HepG2 (cell line): ENCODE measurements around the gene EIF4ENIF1. TPM values are rescaled to one million over a fixed set of nuclear protein-coding genes. Genes with fewer than 3 reads are reported as not detected.

Experiments used
- ATAC-seq: fragments of 200-7000 bp; cut with Tn5 transposase; 3 replicates; pipeline ENCODE4 v1.9.1; 2020; ENCODE audit warnings: mild to moderate bottlenecking, moderate library complexity
- Bru-seq: library from RNA; stranded (reverse); fragments of 400-500 nt; gene quantifications from one replicate; lab custom pipeline; 2021; lab: Mats Ljungman, UMichigan
- BruChase-seq, 2 experiments: library from RNA; stranded (reverse); fragments of 400-500 nt; gene quantifications; one replicate each; lab custom pipeline; 2021; lab: Mats Ljungman, UMichigan
- BruUV-seq: library from RNA; stranded (reverse); fragments of 400-500 nt; replicated peaks from 2 replicates; lab custom pipeline; 2021; lab: Mats Ljungman, UMichigan
- CTCF ChIA-PET: fragments of 300-600 bp; formaldehyde crosslinking; extraction: SDS; loops from one replicate; lab custom pipeline; 2021; ENCODE audit warnings: low total read pairs, inconsistent platforms, low intra/inter-chr PET ratio; lab: Yijun Ruan, JAX
- POLR2A ChIA-PET: fragments of 350-600 bp; sonication (Branson Sonifier 250); formaldehyde crosslinking; loops from one replicate; lab custom pipeline; 2020; ENCODE audit warnings: antibody characterized with exemption, inconsistent platforms; lab: Yijun Ruan, JAX
- DNase-seq: peaks from one replicate; pipeline ENCODE4 v3.0.0-alpha.2; 2015; ENCODE audit warnings: low spot score
- FAIRE-seq: peaks from 3 replicates; lab custom pipeline; 2011; peaks lifted over from hg19 to GRCh38; lab: Jason Lieb, UNC
- H2AFZ ChIP-seq: one replicate; pipeline ENCODE4 v1.6.1; 2011; ENCODE audit warnings: low read length, inconsistent platforms
- H3K27ac ChIP-seq: fragments of 300-600 bp; 3 replicates; pipeline ENCODE4 v1.8.0; 2011; ENCODE audit warnings: mixed run types, mild to moderate bottlenecking, mixed read lengths, low read length, inconsistent platforms; ENCODE audit not compliant: insufficient read depth; ENCODE audit errors: extremely low read length
- H3K27me3 ChIP-seq, 2 experiments: fragments of 200-600 bp in 1 of 2; 2 replicates in 1 of 2; 3 replicates in 1 of 2; pipeline versions ENCODE4 v1.6.0 to v1.8.0; 2011; ENCODE audit warnings: low read length in 2 of 2, mild to moderate bottlenecking in 2 of 2, moderate library complexity in 2 of 2, inconsistent platforms in 1 of 2; ENCODE audit not compliant: insufficient read depth in 2 of 2, control insufficient read depth in 1 of 2
- H3K36me3 ChIP-seq, 2 experiments: fragments of 200-600 bp in 1 of 2; replicated peaks in 1 of 2; 2 replicates in 1 of 2; 3 replicates in 1 of 2; pipeline versions ENCODE4 v1.5.1 to v1.8.0; 2011; ENCODE audit warnings: low read length in 2 of 2, inconsistent platforms in 1 of 2; ENCODE audit not compliant: insufficient read depth in 2 of 2, control insufficient read depth in 1 of 2
- H3K4me1 ChIP-seq: 2 replicates; pipeline ENCODE4 v1.5.1; 2012; ENCODE audit warnings: low read length, inconsistent platforms; ENCODE audit not compliant: insufficient read depth
- H3K4me2 ChIP-seq: 2 replicates; pipeline ENCODE4 v1.6.0; 2011; ENCODE audit warnings: low read depth, low read length, inconsistent platforms
- H3K4me3 ChIP-seq, 3 experiments: fragments of 200-600 bp in 1 of 3; sonication (generic), shearing (Covaris generic) in 1 of 3; replicated peaks in 1 of 3; 2 replicates each; pipeline ENCODE4 v1.5.1; 2011 to 2016; ENCODE audit warnings: low read length in 3 of 3, inconsistent platforms in 2 of 3, low read depth in 2 of 3, mild to moderate bottlenecking in 2 of 3, control low read depth in 1 of 3, mixed read lengths in 1 of 3; ENCODE audit not compliant: insufficient read depth in 1 of 3
- H3K79me2 ChIP-seq: one replicate; pipeline ENCODE4 v1.6.1; 2011; ENCODE audit warnings: low read length, inconsistent platforms; ENCODE audit not compliant: insufficient read depth
- H3K9ac ChIP-seq: 2 replicates; pipeline ENCODE4 v1.6.0; 2011; ENCODE audit warnings: mild to moderate bottlenecking, low read depth, low read length, inconsistent platforms; ENCODE audit not compliant: insufficient read depth
- H3K9me3 ChIP-seq: 2 replicates; pipeline ENCODE4 v1.5.1; 2012; ENCODE audit warnings: mild to moderate bottlenecking, low read length
- H4K20me1 ChIP-seq: 2 replicates; pipeline ENCODE4 v1.6.0; 2011; ENCODE audit warnings: inconsistent platforms, mild to moderate bottlenecking, low read length, moderate library complexity; ENCODE audit not compliant: insufficient read depth
- BCLAF1 ChIP-seq: fragments of 450-650 bp; IDR thresholded peaks from 2 replicates; pipeline ENCODE4 v1.6.1; 2017; ENCODE audit warnings: mild to moderate bottlenecking
- GTF3A ChIP-seq: sonication (generic); formaldehyde crosslinking; conservative IDR thresholded peaks from 2 replicates; pipeline ENCODE4 v1.4.0; 2020; ENCODE audit warnings: mild to moderate bottlenecking, missing genetic modification reagents
- MED1 ChIP-seq: sonication (generic); formaldehyde crosslinking; IDR thresholded peaks from 2 replicates; pipeline ENCODE4 v1.4.0; 2020; ENCODE audit warnings: missing genetic modification reagents
- RFX1 ChIP-seq: fragments of 450-650 bp; IDR thresholded peaks from 2 replicates; pipeline ENCODE4 v1.6.1; 2017
- ZNF280B ChIP-seq: sonication (generic); formaldehyde crosslinking; IDR thresholded peaks from 2 replicates; pipeline ENCODE4 v1.5.0; 2020; ENCODE audit warnings: missing genetic modification reagents, mild to moderate bottlenecking, borderline replicate concordance
- ZNF326 ChIP-seq: sonication (generic); formaldehyde crosslinking; IDR thresholded peaks from 2 replicates; pipeline ENCODE4 v1.4.0; 2020; ENCODE audit warnings: missing genetic modification reagents, borderline replicate concordance
- ZNF430 ChIP-seq: sonication (generic); formaldehyde crosslinking; IDR thresholded peaks from 2 replicates; pipeline ENCODE4 v1.9.0; 2021; ENCODE audit warnings: mild to moderate bottlenecking, missing genetic modification reagents
- ZNF510 ChIP-seq: sonication (generic); formaldehyde crosslinking; IDR thresholded peaks from 2 replicates; pipeline ENCODE4 v1.4.0; 2020; ENCODE audit warnings: low read depth, mild to moderate bottlenecking, missing genetic modification reagents
- ZNF597 ChIP-seq: sonication (generic); formaldehyde crosslinking; IDR thresholded peaks from 2 replicates; pipeline ENCODE4 v1.5.0; 2020; ENCODE audit warnings: missing genetic modification reagents
- WGBS: methylation state at CpG from one replicate; pipeline ENCODE4 v1.1.6; 2017; ENCODE audit warnings: low lambda C conversion rate; 5-methylcytosine and 5-hydroxymethylcytosine counted together
- in situ Hi-C: cut with HindIII; loops from 2 replicates; pipeline ENCODE4 v1.10.0; 2017; ENCODE audit warnings: low pct_unique_long_range_greater_than_20kb; ENCODE audit not compliant: extremely low pct_ligation_motif_present
- intact Hi-C: fragments of 100-400 bp; cut with micrococcal nuclease; formaldehyde crosslinking; loops from one replicate; pipeline ENCODE4 v1.10.0; 2022; ENCODE audit not compliant: unreplicated experiment
- long read RNA-seq, 2 experiments: library from RNA in 1 of 2; library from polyadenylated mRNA in 1 of 2; stranded (forward) in 1 of 2; unstranded in 1 of 2; transcript quantifications; one replicate each; pipeline ENCODE4 v2.0.0, GENCODE V29; 2019 to 2022
- polyA minus RNA-seq, 3 experiments: library from RNA; depleted of rRNA, polyadenylated mRNA; stranded (reverse); fragments of >200 nt; gene quantifications; 2 replicates each; pipeline ENCODE4 v1.2.3, GENCODE V29; 2011; ENCODE audit warnings: low replicate concordance in 1 of 3
- polyA plus RNA-seq, 8 experiments: library from polyadenylated mRNA; depleted of rRNA in 3 of 8; stranded (reverse) in 7 of 8; unstranded in 1 of 8; fragments of >200 nt; fragmentation: Illumina TruSeq in 4 of 8; extraction: Trizol in 4 of 8; gene quantifications; 2 replicates each; pipeline versions ENCODE4 v1.2.1 to v1.2.3, GENCODE V29; 2011 to 2016; ENCODE audit warnings: low read depth in 4 of 8, missing spikeins in 1 of 8, mixed read lengths in 1 of 8; ENCODE audit not compliant: insufficient read depth in 1 of 8
- total RNA-seq, 5 experiments: library from RNA; depleted of rRNA; stranded (reverse); fragments of >200 nt; fragmentation: Illumina TruSeq; extraction: Trizol; gene quantifications; 2 replicates each; pipeline ENCODE4 v1.2.3, GENCODE V29; 2016; ENCODE audit warnings: low read depth in 1 of 5

EIF4ENIF1 gene
- 12.3 and 14.0 TPM in 2 replicates for total RNA-seq (2016; rRNA removed; fragmentation: Illumina TruSeq; extraction: Trizol)
- total RNA-seq (2016; cell fraction: cytosol; rRNA removed; fragmentation: Illumina TruSeq; extraction: Trizol; ENCODE audit: low read depth): 7.3 TPM in 2 replicates
- 9.2 and 11.4 TPM in 2 replicates for total RNA-seq (2016; cell fraction: insoluble cytoplasmic fraction; rRNA removed; fragmentation: Illumina TruSeq; extraction: Trizol)
- total RNA-seq (2016; cell fraction: membrane; rRNA removed; fragmentation: Illumina TruSeq; extraction: Trizol): 8.2 and 8.4 TPM in 2 replicates
- total RNA-seq (2016; cell fraction: nucleus; rRNA removed; fragmentation: Illumina TruSeq; extraction: Trizol): 14.1 and 16.0 TPM in 2 replicates
- polyA plus RNA-seq (2011; rRNA removed): 11.9 and 15.1 TPM in 2 replicates
- polyA plus RNA-seq (2011; cell fraction: cytosol; rRNA removed): 9.5 and 9.7 TPM in 2 replicates
- polyA plus RNA-seq (2011; cell fraction: nucleus; rRNA removed): 18.6 and 26.1 TPM in 2 replicates
- 13.8 and 16.8 TPM in 2 replicates for polyA plus RNA-seq (2012)
- polyA plus RNA-seq (2016; cell fraction: cytosol; fragmentation: Illumina TruSeq; extraction: Trizol; ENCODE audit: low read depth): 2.1 and 2.2 TPM in 2 replicates
- polyA plus RNA-seq (2016; cell fraction: insoluble cytoplasmic fraction; fragmentation: Illumina TruSeq; extraction: Trizol; ENCODE audit: low read depth): 14.9 and 16.1 TPM in 2 replicates
- 4.8 and 5.1 TPM in 2 replicates for polyA plus RNA-seq (2016; cell fraction: membrane; fragmentation: Illumina TruSeq; extraction: Trizol; ENCODE audit: low read depth)
- polyA plus RNA-seq (2016; cell fraction: nucleus; fragmentation: Illumina TruSeq; extraction: Trizol; ENCODE audit: insufficient read depth, low read depth): 39.1 and 47.3 TPM in 2 replicates
- 22.1 and 23.5 TPM in 2 replicates for polyA minus RNA-seq (2011; rRNA and poly(A)+ RNA removed; ENCODE audit: low replicate concordance)
- 10.5 and 14.5 TPM in 2 replicates for polyA minus RNA-seq (2011; cell fraction: cytosol; rRNA and poly(A)+ RNA removed)
- polyA minus RNA-seq (2011; cell fraction: nucleus; rRNA and poly(A)+ RNA removed): 26.1 and 28.6 TPM in 2 replicates
- Bru-seq, nascent RNA: percentile 65 among the genes with signal in this experiment
- percentile 66 among the genes with signal in this experiment for BruChase-seq, experiment 1, labeled RNA remaining after a 6-hour chase
- percentile 65 among the genes with signal in this experiment for BruChase-seq, experiment 2, labeled RNA remaining after a 2-hour chase
- long read RNA-seq, experiment 1, partial matches to known transcripts: 4 of 4 reads
- long read RNA-seq, experiment 1, other reads (novel, unspliced or antisense): 0 of 4 reads
- long read RNA-seq, experiment 2, partial matches to known transcripts: 11 of 23 reads
- long read RNA-seq, experiment 2, other reads (novel, unspliced or antisense): 11 of 23 reads

GRCh38 chr22:31489632-31490495 is at the start of gene EIF4ENIF1:
EIF4ENIF1 (minus strand) TSS chr22:31489842; CDS start chr22:31488718, 1,124 bp downstream.
- peak within 1 kb of the TSS; percentile 73 to 97 (median 79) for H3K4me3 ChIP-seq
- peaks cover 1 to 10% of the 10 kb centered on the region in 2 experiments; a peak in 3 of 5 replicates for H3K36me3 ChIP-seq
- ChIA-PET CTCF (no interaction called here), POLR2A (interaction anchor here (1.2 kb wide), 1 partner anchor 91 kb away, joined by 4 read pairs; the partner anchor contains the start of gene DRG1)
- H3K27ac ChIP-seq: peak within 1 kb of the TSS; percentile 89
- H3K4me2 ChIP-seq: peak within 1 kb of the TSS; percentile 90
- H3K79me2 ChIP-seq: peaks cover 29% of the 10 kb centered on the region
- ATAC-seq: peak; percentile 86
- no peak for FAIRE-seq
- H3K27me3 ChIP-seq: no peaks in the 10 kb centered on the region
- peak within 1 kb of the TSS; percentile 82 for H2AFZ ChIP-seq
- DNase-seq: peak; percentile 72
- in situ Hi-C loops: no loop called here
- no peaks in the 10 kb centered on the region for H4K20me1 ChIP-seq
- H3K9me3 ChIP-seq: no peaks in the 10 kb centered on the region
- H3K9ac ChIP-seq: peak within 1 kb of the TSS; percentile 92
- H3K4me1 ChIP-seq: peaks cover 37% of the 10 kb centered on the region
- WGBS: 2% methylated on average over 42 of the region's 100 CpGs
- intact Hi-C loops: no loop called here
- no TSS peak for BruUV-seq
- TF ChIP-seq RFX1: no peak
- TF ChIP-seq BCLAF1: no peak
- TF ChIP-seq ZNF597 (CRISPR knock-in tag): no peak
- no peak for TF ChIP-seq ZNF510 (CRISPR knock-in tag)
- TF ChIP-seq MED1 (CRISPR knock-in tag): 0 out of 2 replicates have a peak, but pooled peaks have one; percentile 15
- TF ChIP-seq ZNF280B (CRISPR knock-in tag): peak; percentile 22; the same call in 1 of the 2 replicates
- TF ChIP-seq ZNF430 (CRISPR knock-in tag): no peak
- no peak for TF ChIP-seq ZNF326 (CRISPR knock-in tag)
- peak; percentile 75; the same call in 1 of the 2 replicates for TF ChIP-seq GTF3A
